NCI-H1048 (cell line): ENCODE data around the gene NLRC3.

ENCODE experiments used
- DNase-seq: peaks from one replicate; lab custom pipeline; 2025; lab: John Stamatoyannopoulos, UW

The NLRC3 gene

DNA sequence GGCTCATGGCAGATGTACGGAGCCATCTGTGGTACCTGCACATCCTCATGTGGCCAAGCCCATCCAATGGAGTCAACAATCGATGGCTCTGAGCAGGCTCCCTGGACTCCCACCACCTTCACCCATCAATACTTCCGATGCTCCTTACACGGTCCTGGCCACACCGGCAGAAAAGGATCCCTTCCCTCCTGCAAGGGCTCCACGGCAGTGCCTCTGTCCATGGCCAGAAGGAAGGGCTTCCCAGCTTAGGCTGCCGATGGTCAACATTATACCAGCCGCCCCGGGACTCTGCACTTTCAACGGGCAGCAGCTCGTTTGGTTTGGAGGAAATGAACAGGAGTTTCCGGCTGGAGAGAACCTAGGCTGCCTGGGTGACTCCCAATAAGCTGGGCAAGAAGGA, 21.0 kb upstream of the NLRC3 start:
- no peak for DNase-seq

DNA sequence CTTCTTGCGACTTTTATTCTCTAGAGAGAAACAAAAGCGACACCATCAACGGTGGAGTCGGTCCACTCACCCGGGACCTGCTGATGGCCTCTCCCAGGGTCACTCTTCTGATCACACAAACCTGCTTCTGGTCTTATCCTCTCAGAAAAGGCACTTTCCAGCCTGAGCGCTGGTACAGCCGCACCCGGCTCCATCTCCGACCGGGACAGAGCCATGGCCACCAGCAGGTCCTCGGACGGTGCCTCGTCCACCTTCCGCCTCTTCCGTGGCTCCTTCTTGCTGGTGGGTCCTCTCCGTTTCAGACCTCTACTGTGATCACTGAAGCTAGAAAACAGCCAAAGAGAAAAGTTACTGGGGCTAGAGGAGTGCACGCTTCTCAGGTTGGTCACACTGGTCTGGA, 20.5 kb upstream of the NLRC3 start:
- DNase-seq: no peak

DNA sequence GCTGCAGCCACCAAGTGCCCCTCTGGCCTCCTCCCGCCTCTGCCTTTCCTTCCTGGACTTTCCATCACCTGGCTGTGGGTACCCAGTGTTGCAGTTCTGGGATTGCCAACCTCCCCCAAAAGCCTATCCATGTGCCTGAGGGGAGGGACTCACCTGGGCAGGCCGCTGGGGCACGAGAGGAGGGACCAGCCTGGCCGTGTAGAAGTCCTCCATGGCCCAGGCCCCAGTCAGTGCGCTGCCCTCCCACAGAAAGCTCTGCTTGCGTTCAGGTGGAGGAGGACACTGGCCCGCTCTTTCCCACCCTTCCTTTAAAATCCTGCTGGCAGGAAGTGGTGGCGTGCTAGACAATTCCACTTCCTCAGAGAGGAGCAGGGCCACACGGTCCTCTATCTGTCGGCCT, 20.0 kb upstream of the NLRC3 start:
- DNase-seq: no peak

GRCh38 chr16:3596101-3596861, 19.1 kb upstream of the NLRC3 start:
- no peak for DNase-seq

GRCh38 chr16:3595521-3596021, 18.4 kb upstream of the NLRC3 start:
- DNase-seq: no peak

GRCh38 chr16:3595110-3595486, 17.9 kb upstream of the NLRC3 start:
- DNase-seq: no peak

GRCh38 chr16:3594316-3595109, 17.3 kb upstream of the NLRC3 start:
- DNase-seq: no peak

GRCh38 chr16:3592559-3592958, 15.4 kb upstream of the NLRC3 start:
- no peak for DNase-seq

GRCh38 chr16:3591991-3592390, 14.8 kb upstream of the NLRC3 start:
- no peak for DNase-seq

DNA sequence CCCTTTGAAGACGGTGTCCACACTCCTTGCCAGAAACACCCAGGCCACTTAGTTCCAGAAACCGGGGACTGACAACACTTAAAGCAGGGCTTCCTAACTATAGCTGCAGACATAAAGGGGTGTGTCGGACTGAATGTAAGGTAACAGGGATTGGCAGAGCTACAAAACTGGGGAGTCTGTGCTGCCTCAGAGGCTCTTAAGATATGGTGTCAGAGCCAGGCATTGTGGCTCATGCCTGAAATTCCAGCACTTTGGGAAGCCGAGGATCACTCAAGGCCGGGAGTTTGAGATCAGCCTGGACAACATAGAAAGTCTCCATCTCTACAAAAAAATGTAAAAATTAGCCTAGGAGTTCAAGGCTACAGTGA, 14.2 kb upstream of the NLRC3 start:
- no peak for DNase-seq

DNA sequence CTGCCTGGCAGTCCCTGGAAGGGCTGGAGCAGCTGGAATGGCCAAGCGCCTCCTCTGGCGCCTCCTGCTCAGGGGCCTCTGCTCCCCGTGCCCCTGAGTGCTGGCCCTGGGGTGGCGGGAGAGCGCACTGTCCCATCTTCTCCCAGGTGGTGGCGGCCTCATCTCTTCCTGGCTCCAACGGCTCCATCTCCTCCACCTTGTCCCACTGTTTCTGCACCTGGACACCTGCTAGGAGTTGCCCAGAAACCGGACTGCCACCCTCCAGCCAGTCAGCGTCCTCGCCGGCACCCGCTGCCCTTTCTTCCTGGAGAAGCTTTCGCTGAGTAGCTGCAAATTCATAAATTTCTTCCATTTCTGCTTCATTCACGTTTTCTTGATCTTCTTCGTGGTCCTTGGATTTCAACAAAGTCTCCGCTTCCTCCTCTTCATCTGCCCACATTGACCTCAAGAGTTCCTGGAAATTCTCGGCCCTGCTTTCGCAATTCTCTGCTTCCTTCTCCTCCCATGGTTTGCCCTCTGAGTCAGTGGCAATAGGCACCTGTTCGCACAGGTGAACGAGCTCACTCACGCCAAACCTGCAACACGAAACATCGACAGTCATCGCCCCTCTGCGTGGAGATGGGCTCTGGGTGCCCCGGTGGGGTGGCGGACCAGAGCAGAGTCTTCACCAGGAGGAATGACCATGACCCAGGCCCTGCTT, 13.7 kb upstream of the NLRC3 start:
- no peak for DNase-seq

DNA sequence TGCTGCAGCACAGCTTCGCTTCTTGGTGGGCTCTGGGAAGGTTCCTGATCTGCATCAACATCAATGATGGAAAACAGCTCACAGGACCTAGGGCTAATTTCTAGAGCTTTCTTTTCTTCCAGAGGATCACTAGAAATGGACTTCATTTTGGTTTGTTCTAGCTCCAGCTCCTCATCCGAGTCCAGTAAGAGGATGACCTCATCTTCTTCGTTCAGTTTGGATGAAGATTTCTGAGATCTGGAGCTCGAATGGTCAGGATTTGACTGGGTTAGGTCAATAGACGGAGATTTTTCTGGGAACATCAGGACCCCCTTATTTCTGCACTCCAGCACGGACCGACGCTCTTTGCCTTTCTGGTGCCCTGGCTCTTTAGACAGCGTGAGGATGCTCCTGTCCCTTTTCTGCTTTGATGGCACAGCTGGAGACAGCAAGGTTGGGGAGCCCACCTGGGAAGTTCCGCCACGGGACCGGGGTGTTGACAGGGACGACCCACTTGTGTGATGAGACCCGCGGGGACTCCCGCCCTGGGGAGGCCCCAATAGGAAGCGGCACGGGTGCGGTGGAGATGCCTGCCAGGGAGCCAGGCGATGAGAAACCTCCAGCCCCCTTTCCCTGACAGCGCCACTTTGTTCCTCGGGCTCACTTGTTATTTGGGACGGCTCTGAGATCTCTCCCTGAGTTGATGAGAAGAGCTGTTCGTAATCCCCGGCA, 12.9 kb upstream of the NLRC3 start:
- no peak for DNase-seq

DNA sequence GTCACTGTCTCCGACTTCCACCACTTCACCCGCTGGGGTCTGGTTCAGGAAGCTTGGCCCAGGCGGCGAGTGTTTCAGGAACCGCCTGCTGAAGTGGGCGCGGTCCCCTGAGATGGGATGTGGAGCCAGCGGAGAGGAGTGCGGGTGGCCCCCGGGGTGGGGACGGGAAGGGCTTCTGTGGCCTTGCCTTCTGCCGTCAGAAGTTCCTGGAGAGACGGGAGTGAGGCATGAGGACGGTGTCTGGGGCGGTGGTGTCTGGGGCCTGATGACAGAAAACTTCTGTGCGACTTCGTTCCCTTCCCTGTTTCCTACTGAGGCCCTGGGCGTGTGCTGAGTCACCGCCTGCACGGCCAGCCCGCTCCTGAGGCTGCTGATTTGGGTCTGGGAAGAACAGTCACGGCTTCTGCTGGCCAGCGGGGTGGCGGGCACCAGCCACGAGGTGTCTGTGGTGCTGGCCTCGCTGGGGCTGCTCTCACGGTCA, 12.3 kb upstream of the NLRC3 start:
- no peak for DNase-seq

- no peak for DNase-seq
These were observed 11.8 kb upstream of the NLRC3 start for GRCh38 chr16:3589001-3589400.

DNA sequence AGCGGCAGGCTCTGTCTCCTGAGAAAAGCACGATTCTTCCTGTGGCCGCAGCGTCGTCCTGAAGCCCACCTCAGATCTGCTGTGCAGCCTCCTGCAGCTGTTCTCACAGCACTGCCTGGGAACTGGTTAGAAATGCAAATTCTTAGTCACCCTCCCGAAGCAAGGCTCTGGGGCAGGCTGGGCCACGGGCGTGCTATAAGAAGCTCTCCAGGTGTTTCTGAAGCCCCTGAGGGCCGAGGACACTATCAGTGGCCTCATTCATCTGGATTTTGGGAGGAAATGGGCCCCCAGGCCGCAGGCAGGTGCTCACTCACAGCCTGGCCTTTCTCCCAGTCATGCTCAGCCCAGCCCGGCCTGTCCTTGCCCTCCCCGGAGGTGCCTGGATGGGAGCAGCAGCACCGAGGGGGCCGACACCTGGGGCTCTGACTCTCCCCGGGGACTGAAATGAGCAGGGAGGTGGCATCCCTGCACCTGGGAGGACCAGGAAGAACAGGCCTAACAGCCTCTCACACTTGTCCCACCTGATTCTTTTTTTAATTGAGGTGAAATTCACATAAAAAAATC, 10.4 kb upstream of the NLRC3 start:
- no peak for DNase-seq

GRCh38 chr16:3584412-3584811, 7.2 kb upstream of the NLRC3 start:
- DNase-seq: no peak

DNA sequence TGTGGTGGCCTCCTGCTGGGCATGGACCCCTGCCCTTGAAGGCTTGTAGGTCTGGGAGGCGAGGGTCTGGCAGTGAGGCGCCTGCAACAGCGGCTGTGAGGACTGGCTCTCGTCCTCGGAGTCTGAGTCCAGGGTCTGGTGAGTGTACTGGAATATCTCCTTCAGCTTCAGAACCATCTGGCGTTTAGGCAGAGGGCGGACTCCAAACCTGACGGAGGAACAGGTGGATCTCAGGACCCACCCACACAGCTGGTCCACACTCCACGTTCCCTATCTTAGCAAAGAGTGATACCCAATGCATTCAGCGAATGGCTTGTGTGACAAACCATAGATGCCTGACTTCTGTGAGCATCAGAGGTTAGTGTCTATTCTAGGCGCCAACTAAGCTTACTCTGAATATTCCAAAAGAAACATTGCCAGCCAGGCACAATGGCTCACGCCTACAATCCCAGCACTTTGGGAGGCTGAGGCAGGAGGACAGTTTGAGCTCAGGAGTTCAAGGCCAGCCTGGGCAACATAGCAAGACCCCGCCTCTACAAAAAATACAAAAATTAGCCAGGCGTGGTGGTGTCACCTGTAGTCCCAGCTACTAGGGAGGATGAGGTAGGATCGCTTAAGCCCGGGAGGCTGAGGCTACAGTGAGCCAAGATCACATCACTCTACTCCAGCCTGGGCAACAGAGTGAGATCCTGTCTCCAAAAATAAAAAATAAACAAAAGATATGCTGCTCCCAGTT, 6.3 kb upstream of the NLRC3 start:
- DNase-seq: no peak

DNA sequence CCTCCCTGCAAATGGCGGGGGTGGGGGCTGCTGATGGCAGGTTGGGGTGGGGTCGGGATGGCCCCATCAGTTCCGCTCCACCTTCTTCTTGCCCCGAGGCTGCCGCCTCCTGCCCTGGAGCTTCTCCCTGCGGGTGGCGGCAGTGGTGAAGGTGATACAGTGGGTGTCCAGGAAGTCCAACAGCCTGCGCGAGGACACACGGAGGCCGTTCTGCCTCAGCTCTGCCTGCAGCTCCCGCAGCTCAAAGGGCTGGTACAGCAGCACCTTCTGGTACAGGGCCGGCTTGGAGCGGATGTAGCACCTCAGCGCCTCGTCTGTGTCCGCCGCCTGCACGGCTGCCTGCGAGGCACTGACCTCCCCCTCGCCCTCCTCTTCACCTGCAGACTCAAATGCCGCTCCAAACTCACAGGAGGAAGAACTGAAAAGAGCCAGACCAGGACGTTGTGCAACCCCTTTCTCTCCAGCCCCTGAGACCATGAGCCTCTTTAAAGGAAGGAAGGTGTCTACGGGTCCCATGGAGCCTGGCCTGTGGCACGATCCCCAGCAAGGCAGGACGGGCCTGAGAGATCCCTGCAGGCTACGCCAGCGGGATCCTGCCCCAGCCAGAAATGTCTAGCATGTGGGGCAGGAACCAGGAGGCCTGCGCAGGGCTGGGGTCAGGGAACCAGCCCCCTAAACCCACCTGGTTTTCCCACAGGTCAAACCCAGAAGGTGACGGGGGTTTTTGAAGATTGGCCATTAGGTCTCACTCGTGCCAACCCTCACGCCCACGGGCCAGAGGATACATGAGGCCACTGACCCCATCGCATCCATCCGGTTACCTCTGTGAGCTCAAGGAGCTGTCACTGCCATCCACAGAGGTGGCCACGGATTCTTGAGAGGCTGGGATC, 5.3 kb upstream of the NLRC3 start:
- DNase-seq: no peak

GRCh38 chr16:3581392-3581791, 4.2 kb upstream of the NLRC3 start:
- no peak for DNase-seq

GRCh38 chr16:3580686-3581085, 3.5 kb upstream of the NLRC3 start:
- no peak for DNase-seq
